Activated CD4-positive, alpha-beta T cell treated with anti-CD3 and anti-CD28 coated beads for 36 hours (primary cell): ENCODE measurements around the gene RITA1. TPM values are rescaled to one million over a fixed set of nuclear protein-coding genes. Genes with fewer than 3 reads are reported as not detected.

Experiments used
- ATAC-seq: fragments of 200-7000 bp; cut with Tn5 transposase; one replicate; pipeline ENCODE4 v1.10.0; 2021; ENCODE audit warnings: mild to moderate bottlenecking, moderate library complexity
- CTCF ChIA-PET: fragments of 350-600 bp; sonication (Branson Sonifier 250); formaldehyde crosslinking; loops from one replicate; lab custom pipeline; 2021; ENCODE audit warnings: antibody characterized with exemption; lab: Charles Lee
- POLR2A ChIA-PET: fragments of 350-600 bp; sonication (Branson Sonifier 250); formaldehyde crosslinking; loops from one replicate; lab custom pipeline; 2021; ENCODE audit warnings: antibody characterized with exemption, inconsistent platforms; lab: Charles Lee
- DNase-seq: peaks from one replicate; pipeline ENCODE4 v3.0.0-alpha.2; 2020
- H3K27ac Mint-ChIP-seq: one replicate; pipeline ENCODE4 v1.8.0; 2021; ENCODE audit warnings: mixed read lengths
- H3K27me3 Mint-ChIP-seq: one replicate; pipeline ENCODE4 v1.8.0; 2021; ENCODE audit warnings: mixed read lengths
- H3K36me3 Mint-ChIP-seq: one replicate; pipeline ENCODE4 v1.8.0; 2021; ENCODE audit warnings: low read depth, mixed read lengths
- H3K4me1 Mint-ChIP-seq: one replicate; pipeline ENCODE4 v1.8.0; 2021; ENCODE audit warnings: mixed read lengths
- H3K4me3 Mint-ChIP-seq: one replicate; pipeline ENCODE4 v1.8.0; 2021; ENCODE audit warnings: mild to moderate bottlenecking, moderate library complexity, mixed read lengths
- H3K9me3 Mint-ChIP-seq: one replicate; pipeline ENCODE4 v1.8.0; 2021; ENCODE audit warnings: low read depth, mixed read lengths
- intact Hi-C, 2 experiments: fragments of 100-400 bp; cut with DNase I in 1 of 2; cut with micrococcal nuclease in 1 of 2; formaldehyde crosslinking; loops; one replicate each; pipeline versions ENCODE4 v1.14.2 to v1.15.1; 2022 to 2024; cut with DNase I, micrococcal nuclease
- total RNA-seq, 2 experiments: library from RNA; stranded (reverse); gene quantifications; one replicate each; pipeline ENCODE4 v1.2.3, GENCODE V29; 2021

The RITA1 gene
- total RNA-seq, 2 experiments from 2014 or later, result 23.4 to 25.7 TPM

DNA sequence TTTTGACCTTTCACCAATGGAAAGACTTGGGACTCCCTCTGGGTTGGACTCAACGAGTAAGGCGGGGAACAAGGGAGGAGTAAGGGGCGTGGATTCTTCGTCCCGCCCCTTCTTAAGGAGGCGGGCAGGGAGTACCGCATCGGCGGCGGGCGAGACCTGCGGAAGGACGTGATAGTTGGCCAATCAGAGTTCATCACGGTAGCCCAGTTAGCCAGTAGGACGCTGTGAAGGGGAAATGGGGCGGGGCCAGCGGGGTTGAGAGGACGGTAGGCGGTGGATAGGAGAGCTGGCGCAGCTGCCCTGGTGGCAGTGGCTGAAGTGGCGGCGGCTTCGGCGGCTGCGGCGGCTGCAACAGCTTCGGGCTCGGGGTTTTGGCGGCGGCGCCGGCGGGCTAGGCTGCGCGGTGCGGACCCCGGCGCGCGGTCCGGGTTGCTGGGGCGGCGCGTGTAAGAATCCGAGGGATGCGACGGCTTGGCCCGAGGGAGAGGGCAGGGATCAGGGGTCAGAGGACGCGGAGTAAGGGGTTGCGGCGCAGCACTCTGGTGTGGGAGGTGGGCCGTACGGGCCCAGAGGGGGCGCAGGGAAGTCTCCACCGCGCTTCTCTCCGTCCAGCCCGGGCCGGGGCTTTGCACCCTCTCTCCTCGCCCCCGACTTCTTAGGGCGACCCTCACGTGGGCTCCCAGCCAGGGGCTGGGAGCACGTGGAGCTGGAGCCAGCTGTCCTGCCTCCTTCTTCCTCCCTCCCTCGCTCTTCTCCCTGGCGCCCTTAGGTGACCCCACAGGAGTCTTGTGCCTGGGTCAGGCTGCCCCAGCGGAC lies 35.9 kb downstream of the RITA1 start, which contains the start of gene TPCN1:
Gene TPCN1, plus strand, starts transcription at position 284 of the 816 bp plus-strand sequence. CDS start 5,389 bp downstream, outside the sequence.
- Mint-ChIP-seq H3K4me1 (peaks cover 34% of the 10 kb centered on the region), H3K4me3 (peak within 1 kb of the TSS; percentile 94), H3K27me3 (no peaks in the 10 kb centered on the region), H3K9me3 (no peaks in the 10 kb centered on the region), H3K27ac (peak within 1 kb of the TSS; percentile 91), H3K36me3 (no peaks in the 10 kb centered on the region)
- intact Hi-C loops, result loop anchor here (1.0 to 5.0 kb wide), 11 partner anchors 9 to 745 kb away; partner anchors contain the start of genes DDX54 (in 1 of the 2), PLBD2 (in 1 of the 2), RASAL1 (in 1 of the 2) and RBM19 (in 1 of the 2)
- peak; percentile 100 for DNase-seq
- CTCF ChIA-PET, result interaction anchor here (0.6 to 1.6 kb wide), 8 partner anchors 8 to 204 kb away, joined by 3 to 6 read pairs (median 4); no protein-coding TSS in a partner anchor
- peak; percentile 95 for ATAC-seq
- POLR2A ChIA-PET, result interaction anchor here (0.6 to 1.9 kb wide), 9 partner anchors 9 to 245 kb away, joined by 3 to 8 read pairs (median 4); partner anchors contain the start of gene RITA1

DNA sequence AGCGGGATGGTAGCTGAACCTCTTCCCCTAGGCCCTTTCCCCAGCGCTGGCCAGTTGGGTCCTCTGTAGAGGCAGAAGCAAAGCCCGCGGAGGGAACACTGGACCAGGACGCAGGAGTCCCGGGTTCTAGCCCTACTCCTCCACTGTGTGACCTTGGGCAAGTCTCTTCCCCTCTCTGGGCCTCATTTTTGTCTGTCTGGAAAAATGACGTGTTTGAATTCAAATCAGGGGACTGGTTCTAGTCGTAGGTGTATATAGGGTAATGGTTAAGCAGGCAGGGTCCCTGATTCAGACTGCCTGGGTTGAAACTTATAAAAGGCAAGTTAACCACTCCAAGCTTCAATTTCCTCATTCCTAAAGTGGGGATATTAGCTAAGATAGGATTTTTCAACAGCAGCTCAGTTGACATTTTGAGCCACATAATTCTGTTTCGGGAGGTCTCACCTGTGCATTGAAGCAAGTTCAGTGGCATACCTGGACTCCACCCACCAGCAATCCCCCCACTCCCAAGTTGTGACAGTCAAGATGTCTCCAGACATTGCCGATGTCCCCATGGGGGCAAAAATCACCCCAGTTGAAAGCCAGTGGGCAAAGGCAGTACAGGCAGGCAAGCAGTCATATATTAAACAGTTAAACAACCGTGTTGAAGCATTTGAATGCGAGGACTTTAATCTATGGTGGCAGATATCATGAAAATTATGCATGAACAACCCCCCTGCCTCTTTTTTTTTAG lies 36.6 kb downstream of the RITA1 start:
- CTCF ChIA-PET, result interaction anchor here (0.6 to 3.0 kb wide), 7 partner anchors 11 to 203 kb away, joined by 3 to 15 read pairs (median 4); no protein-coding TSS in a partner anchor
- Mint-ChIP-seq H3K27ac (peak overlapping the region; percentile 91), H3K36me3 (peaks cover 5% of the 10 kb centered on the region), H3K27me3 (no peaks in the 10 kb centered on the region), H3K4me3 (peak overlapping the region; percentile 94), H3K9me3 (no peaks in the 10 kb centered on the region), H3K4me1 (peaks cover 31% of the 10 kb centered on the region)
- ATAC-seq, result no peak
- intact Hi-C loops, result loop anchor here (1.0 to 5.0 kb wide), 11 partner anchors 8 to 744 kb away; partner anchors contain the start of genes PLBD2 (in 2 of the 2), DDX54 (in 1 of the 2), RASAL1 (in 1 of the 2) and RBM19 (in 1 of the 2)
- no peak for DNase-seq
- POLR2A ChIA-PET, result interaction anchor here (0.6 to 1.9 kb wide), 6 partner anchors 8 to 244 kb away, joined by 3 to 8 read pairs (median 5); partner anchors contain the start of gene RITA1

DNA sequence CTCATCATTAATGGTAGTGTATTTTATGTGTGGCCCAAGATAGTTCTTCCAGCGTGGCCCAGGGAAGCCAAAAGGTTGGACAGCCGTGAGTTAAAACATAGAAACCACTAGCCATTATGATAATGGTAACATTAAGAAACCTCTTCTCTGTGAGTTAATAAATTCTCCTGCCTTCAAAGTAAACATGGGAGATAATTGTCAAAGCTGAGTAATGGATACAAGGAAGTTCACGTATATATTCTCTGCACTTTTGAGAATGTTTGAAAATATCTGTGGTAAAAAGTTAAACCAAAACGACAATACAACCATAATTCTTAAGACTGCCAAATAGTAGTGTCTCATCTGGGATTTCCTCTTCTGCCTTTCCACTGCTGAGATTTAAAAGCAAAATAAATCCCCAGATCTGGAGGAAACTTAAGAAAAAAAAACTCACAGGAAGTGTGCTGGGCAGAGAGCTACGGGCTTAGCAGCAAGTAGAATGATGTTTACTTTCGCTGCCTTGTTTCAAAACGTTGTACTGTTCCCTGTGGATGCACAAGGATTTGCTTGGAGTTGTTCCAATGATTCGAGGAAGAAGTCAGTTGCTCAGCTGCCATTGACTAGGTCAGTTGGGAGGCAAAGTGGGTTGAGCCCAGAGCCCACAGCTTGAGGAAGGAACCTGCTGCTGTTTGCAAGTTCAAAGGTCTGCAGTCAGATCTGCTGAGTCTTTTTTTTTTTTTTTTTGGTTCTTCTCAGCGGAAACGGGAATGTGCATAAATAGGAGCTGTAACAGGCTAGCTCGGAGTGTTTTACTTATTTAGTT lies 37.4 kb downstream of the RITA1 start:
- Mint-ChIP-seq H3K4me3 (peak overlapping the region; percentile 94), H3K9me3 (no peaks in the 10 kb centered on the region), H3K27me3 (no peaks in the 10 kb centered on the region), H3K36me3 (peaks cover 10% of the 10 kb centered on the region), H3K4me1 (peaks cover 23% of the 10 kb centered on the region), H3K27ac (peak overlapping the region; percentile 91)
- intact Hi-C loops, result loop anchor here in 1 of 2 experiments (1.0 to 5.0 kb wide), 3 partner anchors 39 to 739 kb away; partner anchors contain the start of gene PLBD2
- peak; percentile 37 for DNase-seq
- POLR2A ChIA-PET, result no interaction called here
- no peak for ATAC-seq
- CTCF ChIA-PET, result interaction anchor here (0.6 to 3.0 kb wide), 9 partner anchors 10 to 236 kb away, joined by 3 to 15 read pairs (median 4); no protein-coding TSS in a partner anchor

DNA sequence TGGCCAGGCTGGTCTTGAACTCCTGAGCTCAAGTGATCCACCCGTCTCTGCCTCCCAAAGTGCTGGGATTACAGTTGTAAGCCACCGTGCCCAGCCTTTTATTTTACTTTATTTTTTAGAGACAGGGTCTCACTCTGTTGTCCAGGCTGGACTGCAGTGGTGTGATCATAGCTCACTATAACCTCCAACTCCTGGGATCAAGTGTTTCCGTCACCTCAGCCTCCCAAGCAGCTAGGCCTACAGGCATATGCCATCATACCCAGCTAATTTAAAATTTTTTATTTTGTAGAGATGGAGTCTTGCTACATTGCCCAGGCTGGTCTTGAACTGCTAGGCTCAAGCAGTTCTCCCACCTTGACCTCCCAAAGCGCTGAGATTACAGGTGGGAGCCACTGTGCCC lies 39.4 kb downstream of the RITA1 start:
- ChIA-PET POLR2A (no interaction called here), CTCF (interaction anchor here (0.6 to 3.0 kb wide), 4 partner anchors 8 to 28 kb away, joined by 3 to 15 read pairs (median 4); no protein-coding TSS in a partner anchor)
- ATAC-seq (no peak), DNase-seq (no peak)
- no peak overlapping the region for H3K4me3 Mint-ChIP-seq
- no peak overlapping the region for H3K27ac Mint-ChIP-seq
- H3K4me1 Mint-ChIP-seq, result peaks cover 42% of the 10 kb centered on the region
- no peaks in the 10 kb centered on the region for H3K27me3 Mint-ChIP-seq
- no peaks in the 10 kb centered on the region for H3K9me3 Mint-ChIP-seq
- peaks cover 22% of the 10 kb centered on the region for H3K36me3 Mint-ChIP-seq
- intact Hi-C loops, result loop anchor here in 1 of 2 experiments (5.0 kb wide), 2 partner anchors 37 to 737 kb away; no protein-coding TSS in a partner anchor

DNA sequence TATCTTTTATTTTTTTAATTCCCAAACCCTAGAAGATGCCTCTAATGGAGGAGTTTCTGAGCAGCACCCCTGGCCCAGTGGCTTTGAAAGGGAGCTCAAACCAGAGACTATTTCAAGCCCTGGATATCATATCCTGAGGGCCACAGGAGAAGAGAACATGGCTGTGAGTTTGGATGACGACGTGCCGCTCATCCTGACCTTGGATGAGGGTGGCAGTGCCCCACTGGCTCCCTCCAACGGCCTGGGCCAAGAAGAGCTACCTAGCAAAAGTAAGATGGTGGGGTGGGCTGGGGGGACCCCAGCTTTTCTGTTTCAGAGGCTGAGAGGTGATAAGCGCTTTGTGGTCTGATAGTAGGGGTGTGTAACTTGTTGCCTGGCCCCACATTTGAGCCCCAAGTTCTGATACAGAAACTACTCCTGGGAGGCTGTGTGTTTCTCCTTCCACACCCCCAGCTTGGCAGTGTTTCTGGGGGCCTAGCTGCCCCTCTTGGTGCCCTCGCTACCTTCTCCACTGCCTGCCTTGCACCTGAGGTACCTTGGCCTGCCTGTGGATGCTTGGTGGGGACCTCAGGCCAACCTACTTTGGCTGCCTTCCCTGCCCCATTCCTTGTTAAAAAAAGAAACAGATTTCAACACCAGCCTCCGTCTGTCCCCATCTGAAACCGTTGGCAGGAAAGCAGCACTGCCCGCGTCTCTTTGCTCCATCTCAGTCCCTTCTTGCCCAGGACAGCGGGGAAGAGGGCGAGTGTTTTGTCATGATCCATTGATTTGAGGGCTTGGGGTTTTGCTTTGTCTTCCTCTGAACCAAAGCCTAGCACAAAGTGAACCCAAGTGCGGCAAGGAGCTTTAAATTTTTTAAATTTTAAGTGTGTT lies 41.4 kb downstream of the RITA1 start:
- CTCF ChIA-PET, result interaction anchor here (1.3 kb wide), 1 partner anchor 52 kb away, joined by 3 read pairs; no protein-coding TSS in a partner anchor
- intact Hi-C loops, result no loop called here

DNA sequence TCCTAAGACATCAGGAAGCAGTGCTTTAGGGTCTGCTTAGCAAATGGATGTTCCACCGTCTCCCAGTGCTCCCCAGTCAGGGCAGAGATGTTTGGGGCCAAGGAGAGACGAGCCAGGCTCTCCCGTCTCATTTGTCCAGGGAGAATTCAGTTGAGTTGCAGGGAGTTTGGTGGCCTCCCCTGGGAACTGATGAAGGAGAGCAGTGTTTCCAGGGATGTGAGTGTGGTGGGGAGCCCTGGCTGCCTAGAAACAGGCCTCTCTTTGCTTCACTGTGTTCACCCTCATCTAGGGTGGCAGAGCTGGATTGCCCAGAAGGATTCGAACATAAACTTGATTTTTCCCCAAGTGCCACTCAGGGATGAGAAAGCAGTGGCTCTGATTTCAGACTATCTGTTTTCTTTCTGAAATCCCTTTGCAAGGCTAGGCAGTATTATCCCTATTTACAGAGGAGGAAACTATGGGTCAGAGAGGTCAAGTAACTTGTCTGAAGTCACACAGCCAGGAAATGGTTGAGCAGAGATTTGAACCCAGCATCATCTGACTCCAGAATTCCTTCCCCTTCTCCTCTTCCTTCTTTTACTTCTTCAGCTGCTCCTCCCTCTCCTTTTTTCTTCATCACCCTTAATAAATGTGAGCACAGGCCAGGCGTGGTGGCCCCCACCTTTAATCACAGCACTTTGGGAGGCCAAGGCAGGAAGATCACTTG lies 42.3 kb downstream of the RITA1 start:
- ChIA-PET POLR2A (no interaction called here), CTCF (no interaction called here)
- no peaks in the 10 kb centered on the region for H3K9me3 Mint-ChIP-seq
- peak overlapping the region; percentile 2 for H3K27ac Mint-ChIP-seq
- intact Hi-C loops, result no loop called here
- H3K4me3 Mint-ChIP-seq, result no peak overlapping the region
- no peak for DNase-seq
- no peaks in the 10 kb centered on the region for H3K27me3 Mint-ChIP-seq
- H3K36me3 Mint-ChIP-seq, result peaks cover 49% of the 10 kb centered on the region
- no peak for ATAC-seq
- H3K4me1 Mint-ChIP-seq, result peaks cover 54% of the 10 kb centered on the region

More for the DNA sequence above, 41.4 kb downstream of the RITA1 start:
- no peak overlapping the region for H3K27ac Mint-ChIP-seq
- DNase-seq (no peak), ATAC-seq (no peak)
- no peak overlapping the region for H3K4me3 Mint-ChIP-seq
- H3K9me3 Mint-ChIP-seq, result no peaks in the 10 kb centered on the region
- H3K4me1 Mint-ChIP-seq, result peaks cover 52% of the 10 kb centered on the region
- POLR2A ChIA-PET, result interaction anchor here (0.6 kb wide), 1 partner anchor 1159 kb away, joined by 3 read pairs; no protein-coding TSS in a partner anchor
- peaks cover 40% of the 10 kb centered on the region for H3K36me3 Mint-ChIP-seq
- H3K27me3 Mint-ChIP-seq, result no peaks in the 10 kb centered on the region

DNA sequence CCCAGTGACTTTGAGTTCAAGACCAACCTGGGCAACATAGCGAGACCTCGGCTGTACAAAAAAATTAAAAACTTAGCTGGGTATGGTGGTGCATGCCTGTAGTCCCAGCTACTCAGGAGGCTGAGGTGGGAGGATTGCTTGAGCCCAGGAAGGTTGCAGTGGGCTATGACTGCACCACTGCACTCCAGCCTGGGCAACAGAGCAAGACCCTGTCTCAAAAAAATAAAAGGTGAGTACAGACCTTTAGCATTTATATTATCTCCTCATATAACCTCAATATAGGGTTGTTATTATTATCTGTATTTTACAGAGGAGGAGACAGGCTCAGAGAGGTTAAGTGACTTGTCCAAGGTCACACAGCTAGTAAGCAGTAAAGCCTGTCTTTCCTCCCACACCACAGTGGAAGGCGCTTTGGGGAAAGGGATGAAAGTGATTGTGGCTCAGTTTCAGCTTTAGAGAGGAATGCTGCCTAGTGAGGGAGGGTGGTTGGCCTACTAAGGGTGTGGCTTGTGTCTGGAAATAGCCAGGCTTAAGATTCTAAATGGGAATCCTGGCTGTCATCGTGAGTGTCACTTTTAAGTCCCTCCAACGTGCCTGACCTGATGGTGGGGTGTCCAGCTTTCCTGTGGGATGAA lies 43.0 kb downstream of the RITA1 start:
- Mint-ChIP-seq H3K27ac (peak overlapping the region; percentile 92), H3K4me3 (no peak overlapping the region), H3K4me1 (peaks cover 56% of the 10 kb centered on the region), H3K9me3 (no peaks in the 10 kb centered on the region), H3K36me3 (peaks cover 56% of the 10 kb centered on the region), H3K27me3 (no peaks in the 10 kb centered on the region)
- POLR2A ChIA-PET, result interaction anchor here (1.1 kb wide), 1 partner anchor 45 kb away, joined by 4 read pairs; no protein-coding TSS in a partner anchor
- intact Hi-C loops, result no loop called here
- CTCF ChIA-PET, result interaction anchor here (0.7 to 2.0 kb wide), 3 partner anchors 8 to 37 kb away, joined by 3 to 6 read pairs (median 4); partner anchors contain the start of gene TPCN1
- no peak for ATAC-seq
- DNase-seq, result no peak

DNA sequence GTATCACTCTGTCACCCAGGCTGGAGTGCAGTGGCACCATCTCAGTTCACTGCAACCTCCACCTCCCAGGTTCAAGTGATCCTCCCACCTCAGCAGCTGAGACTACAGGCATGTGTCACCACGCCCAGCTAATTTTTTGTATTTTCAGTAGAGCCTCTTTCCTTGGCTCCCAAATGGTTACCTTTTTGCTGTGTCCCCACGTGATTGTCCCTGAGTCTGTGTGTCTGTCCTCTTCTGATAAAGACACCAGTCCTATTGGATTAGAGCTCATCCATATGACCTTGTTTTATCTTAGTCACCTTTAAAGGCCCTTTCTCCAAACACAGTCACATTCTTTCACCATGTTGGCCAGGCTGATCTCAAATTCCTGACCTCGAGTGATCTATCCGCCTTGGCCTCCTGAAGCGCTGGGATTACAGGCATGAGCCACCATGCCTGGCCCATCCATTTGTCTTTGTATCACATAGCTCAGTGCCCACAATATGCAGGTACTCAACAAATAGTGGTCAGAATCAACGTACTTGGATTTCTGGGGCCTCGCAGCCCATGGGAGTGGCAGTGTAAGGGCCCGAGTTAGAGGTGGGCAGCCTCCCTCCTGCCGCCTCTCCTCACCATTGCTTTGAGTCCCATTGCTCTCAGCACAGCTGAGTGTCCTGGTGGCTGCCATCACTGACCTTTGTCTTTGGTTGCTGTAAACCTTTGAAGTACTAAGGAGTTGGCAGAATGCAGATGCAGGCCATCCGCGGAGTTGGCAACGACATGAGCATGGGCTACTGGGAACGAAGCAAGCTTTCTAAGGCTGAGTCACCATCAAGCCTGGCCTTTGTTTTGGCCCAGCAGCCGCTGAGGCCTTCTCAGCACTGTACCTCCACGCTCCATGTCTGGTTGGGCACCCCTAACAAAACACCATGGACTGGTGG lies 45.1 kb downstream of the RITA1 start:
- no peaks in the 10 kb centered on the region for H3K27me3 Mint-ChIP-seq
- DNase-seq, result peak; percentile 49
- POLR2A ChIA-PET, result interaction anchor here (0.6 to 1.4 kb wide), 4 partner anchors 9 to 64 kb away, joined by 3 to 6 read pairs (median 3); partner anchors contain the start of genes DDX54, RITA1 and TPCN1
- peak overlapping the region; percentile 92 for H3K27ac Mint-ChIP-seq
- peak; percentile 45 for ATAC-seq
- peaks cover 58% of the 10 kb centered on the region for H3K4me1 Mint-ChIP-seq
- peaks cover 64% of the 10 kb centered on the region for H3K36me3 Mint-ChIP-seq
- CTCF ChIA-PET, result interaction anchor here (0.6 to 2.0 kb wide), 8 partner anchors 10 to 104 kb away, joined by 3 to 6 read pairs (median 4); partner anchors contain the start of genes SLC8B1 and TPCN1
- H3K4me3 Mint-ChIP-seq, result peak overlapping the region; percentile 5
- no peaks in the 10 kb centered on the region for H3K9me3 Mint-ChIP-seq
- intact Hi-C loops, result loop anchor here in 1 of 2 experiments (1.0 kb wide), 2 partner anchors 9 to 22 kb away; partner anchors contain the start of gene TPCN1
